Measurements from ENCODE around the gene GPR152.
A peak's percentile ranks its signal among the peaks of the same experiment; 100 is the strongest.
"Not testable (repeated sequence)": the region's sequence is repeated elsewhere in the genome, so short reads cannot be mapped to it uniquely, and the experiment has no call there.

Gene GPR152

DNA sequence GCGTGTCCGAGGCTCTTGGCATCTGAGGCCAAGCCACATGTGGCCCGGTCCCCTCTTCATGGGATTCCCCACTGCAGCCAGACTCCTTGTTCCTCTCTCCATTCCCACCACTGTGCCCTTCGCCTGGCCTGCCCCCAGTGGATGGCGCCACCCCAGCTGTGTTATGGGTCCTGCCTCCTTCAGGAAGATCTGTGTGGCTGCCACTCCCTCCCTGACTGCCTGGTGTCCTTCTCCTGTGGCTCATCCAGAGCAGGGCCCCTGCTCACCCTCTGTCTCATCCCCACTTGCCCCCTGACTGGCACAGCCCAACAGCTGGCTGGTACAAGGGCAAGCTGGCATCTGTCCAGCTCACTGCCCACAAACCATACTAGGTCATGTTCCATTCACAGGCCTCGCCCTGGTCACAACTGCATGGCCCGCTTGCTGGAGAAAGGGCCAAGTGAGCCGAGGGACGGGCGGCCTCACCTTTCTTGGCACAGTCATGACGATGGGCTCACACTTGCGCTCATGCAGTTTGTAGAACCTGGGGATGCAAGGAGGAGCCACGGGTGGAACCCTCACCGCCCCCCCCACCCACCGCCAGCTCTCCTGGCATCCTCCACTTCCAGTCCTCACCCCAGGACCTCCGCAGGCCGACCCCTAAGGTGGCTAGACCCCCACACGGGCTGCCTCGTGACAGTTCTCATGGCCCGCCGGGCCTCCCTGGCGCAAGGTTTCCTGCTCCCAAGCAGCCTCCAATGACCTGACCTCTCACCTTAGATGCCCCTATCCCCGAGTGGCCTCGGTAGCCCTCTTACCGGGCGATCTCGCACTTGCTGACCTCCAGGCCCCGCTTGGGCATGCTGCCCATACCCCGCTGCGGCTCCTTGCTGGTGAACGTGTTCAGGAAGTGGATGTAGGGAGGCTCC is 13.0 kb downstream of the GPR152 start:
- peak; percentile 29 for DNase-seq

GRCh38 chr11:67438158-67438902 is 14.2 kb downstream of the GPR152 start:
- DNase-seq, result no peak

- DNase-seq, result no peak
These were observed 14.7 kb downstream of the GPR152 start for GRCh38 chr11:67437809-67438157.

- DNase-seq, result peak; percentile 28
These were observed 15.3 kb downstream of the GPR152 start, which contains the start of gene PTPRCAP for GRCh38 chr11:67437082-67437808. TSS of gene PTPRCAP (minus strand) at chr11:67437682. CDS start at chr11:67437619, 63 bp downstream.

DNA sequence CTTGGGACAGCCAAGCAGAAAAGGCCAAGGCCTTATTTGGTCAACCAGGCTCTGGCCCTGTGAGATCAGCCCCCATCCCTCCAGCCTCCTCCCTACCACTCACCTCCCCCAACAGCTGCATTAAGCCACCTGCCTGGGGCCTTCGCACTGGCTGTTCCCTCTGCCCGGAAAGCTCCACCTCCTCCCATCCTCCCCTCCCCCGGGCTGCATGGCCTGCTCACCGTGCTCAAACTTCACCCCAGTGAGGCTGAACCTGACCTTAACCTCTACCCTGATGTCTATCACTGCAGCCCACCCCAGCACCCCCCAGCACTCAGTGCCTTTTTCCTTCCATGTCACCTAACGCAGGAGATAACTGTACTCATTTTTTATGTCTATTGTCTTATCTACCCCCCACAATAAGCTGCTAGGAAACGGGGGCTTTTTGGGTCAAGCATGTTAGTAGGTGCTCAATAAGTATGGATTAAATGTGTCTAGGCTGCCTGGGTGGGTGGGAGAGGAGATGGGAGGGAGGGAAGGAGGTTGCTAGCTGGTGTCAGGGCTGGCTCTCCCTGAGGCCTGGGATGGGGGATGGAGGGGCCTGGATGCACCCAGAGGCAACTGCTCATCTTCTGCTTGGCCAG is 16.0 kb downstream of the GPR152 start:
- DNase-seq, result peak; percentile 54

- DNase-seq, result no peak
These were observed 16.6 kb downstream of the GPR152 start for GRCh38 chr11:67435727-67436458.

GRCh38 chr11:67435031-67435726 is 17.4 kb downstream of the GPR152 start:
- no peak for DNase-seq

DNA sequence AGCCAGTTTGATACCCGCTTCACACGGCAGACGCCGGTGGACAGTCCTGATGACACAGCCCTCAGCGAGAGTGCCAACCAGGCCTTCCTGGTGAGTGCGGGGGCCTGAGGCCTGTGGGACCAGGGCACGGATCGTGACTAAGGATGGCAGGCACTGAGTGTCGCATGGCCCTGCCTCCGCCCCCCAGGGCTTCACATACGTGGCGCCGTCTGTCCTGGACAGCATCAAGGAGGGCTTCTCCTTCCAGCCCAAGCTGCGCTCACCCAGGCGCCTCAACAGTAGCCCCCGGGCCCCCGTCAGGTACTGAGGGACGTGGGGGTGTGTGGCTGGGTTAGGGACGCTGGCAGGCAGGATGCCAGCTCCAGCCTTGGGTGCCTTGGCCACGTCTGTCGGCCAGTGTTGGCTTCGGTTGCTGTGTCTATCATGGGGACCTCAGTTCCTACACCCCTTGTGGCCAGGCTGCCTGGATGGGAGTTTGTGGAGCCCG is 18.1 kb downstream of the GPR152 start:
- DNase-seq, result no peak

GRCh38 chr11:67433536-67434394 is 18.8 kb downstream of the GPR152 start:
- no peak for DNase-seq

- no peak for DNase-seq
These were observed 19.7 kb downstream of the GPR152 start for GRCh38 chr11:67432655-67433349.

GRCh38 chr11:67431346-67432249 is 20.9 kb downstream of the GPR152 start:
- no peak for DNase-seq

DNA sequence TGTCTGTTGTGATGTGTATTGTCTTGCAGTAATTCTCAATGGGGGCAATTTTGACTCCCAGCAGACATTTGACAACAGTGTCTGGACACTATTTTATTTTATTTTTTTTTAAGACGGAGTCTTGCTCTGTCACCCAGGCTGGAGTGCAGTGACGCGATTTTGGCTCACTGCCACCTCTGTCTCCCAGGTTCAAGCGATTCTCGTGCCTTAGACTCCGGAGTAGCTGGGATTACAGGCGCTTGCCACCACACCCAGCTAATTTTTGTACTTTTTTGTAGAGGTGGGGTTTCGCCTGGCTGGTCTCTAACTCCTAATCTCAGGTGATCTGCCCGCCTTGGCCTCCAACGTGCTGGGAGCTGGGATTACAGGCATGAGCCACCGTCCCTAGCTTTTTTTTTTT is 22.8 kb downstream of the GPR152 start:
- DNase-seq, result no peak

DNA sequence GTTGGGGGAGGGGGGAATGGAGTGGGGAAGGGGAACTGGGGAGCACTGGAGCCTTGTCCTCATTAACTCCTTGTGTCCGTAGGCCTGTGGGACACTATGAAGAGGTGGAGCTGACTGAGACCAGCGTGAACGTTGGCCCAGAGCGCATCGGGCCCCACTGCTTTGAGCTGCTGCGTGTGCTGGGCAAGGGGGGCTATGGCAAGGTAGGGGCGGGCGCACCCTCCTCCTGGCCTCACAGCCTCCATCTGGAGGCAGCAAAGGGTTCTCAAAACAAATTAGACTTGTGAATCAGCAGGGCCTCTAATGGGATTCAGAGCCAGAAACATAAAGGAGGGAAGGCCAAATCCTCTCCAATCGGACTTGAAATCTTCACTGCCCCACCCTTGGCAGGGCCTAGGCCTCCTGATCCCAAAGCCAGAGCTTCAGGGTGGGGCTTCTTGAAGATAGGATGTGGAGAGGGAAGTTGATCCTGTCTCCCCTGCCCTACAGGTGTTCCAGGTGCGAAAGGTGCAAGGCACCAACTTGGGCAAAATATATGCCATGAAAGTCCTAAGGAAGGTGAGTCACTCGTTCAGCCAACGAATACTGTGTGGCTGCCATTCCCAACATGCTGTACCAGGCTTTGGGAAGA is 23.4 kb downstream of the GPR152 start:
- no peak for DNase-seq

GRCh38 chr11:67428052-67429001 is 24.2 kb downstream of the GPR152 start, which contains the start of gene RPS6KB2:
TSS of gene RPS6KB2 (plus strand) at chr11:67428494. CDS start at chr11:67428546, 52 bp downstream.
- DNase-seq, result peak; percentile 97

- DNase-seq, result not testable (repeated sequence)
These were observed 25.1 kb downstream of the GPR152 start for GRCh38 chr11:67427364-67427859.

Measured in fibroblast of skin of scalp (primary cell).